ENCODE data around the gene OR6N2. TPM values are rescaled to one million over a fixed set of nuclear protein-coding genes. Genes with fewer than 3 reads are reported as not detected.

The OR6N2 gene
- polyA plus RNA-seq, 3 donors: not detected

DNA sequence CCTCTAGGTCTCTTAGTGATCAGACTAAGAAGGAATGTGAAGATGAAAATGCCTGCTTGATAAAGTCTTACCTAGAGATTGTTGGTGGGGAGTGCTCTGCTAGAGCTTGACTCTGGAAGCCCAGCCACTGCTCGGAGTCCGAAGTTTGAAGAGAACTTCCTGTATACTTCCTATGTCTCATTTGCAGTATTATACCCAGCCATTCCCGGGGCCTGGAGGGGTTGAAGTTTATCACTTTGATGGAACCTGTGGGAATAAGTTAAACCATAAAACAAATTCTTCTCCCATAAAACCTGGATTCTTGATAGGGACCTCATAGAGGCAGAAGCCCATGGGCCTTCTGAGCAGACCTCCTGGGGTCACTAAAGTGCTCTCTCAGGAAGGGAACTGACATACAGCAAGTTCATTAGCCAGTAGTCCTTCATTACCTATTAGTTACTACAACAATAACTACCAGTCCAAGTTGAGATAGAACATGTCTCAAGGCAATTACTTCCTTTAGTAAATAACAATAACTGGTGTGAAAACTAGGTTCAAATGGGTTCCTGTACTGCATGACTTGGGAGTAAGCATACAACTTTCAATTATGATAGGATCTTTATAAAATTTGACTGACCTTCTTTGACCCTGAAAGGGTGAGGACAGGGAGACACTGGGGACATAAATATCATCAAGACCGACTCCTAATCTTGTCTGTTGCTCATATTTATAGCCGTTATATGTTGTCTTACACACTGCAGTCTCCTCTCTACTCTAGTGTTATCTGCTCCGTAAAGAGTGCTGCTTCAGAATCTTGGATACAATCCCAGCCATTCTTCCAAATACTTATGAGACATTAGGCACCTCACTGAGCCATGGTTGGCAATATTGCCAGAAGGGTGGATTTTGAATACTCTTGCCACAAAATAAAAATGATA is 8.8 kb downstream of the OR6N2 start, which contains the start of gene OR6N1:
Gene OR6N1, minus strand, starts transcription at position 246 of the 917 bp plus-strand sequence. CDS start 5,513 bp downstream, outside the sequence.
- DNase-seq: no peak

DNA sequence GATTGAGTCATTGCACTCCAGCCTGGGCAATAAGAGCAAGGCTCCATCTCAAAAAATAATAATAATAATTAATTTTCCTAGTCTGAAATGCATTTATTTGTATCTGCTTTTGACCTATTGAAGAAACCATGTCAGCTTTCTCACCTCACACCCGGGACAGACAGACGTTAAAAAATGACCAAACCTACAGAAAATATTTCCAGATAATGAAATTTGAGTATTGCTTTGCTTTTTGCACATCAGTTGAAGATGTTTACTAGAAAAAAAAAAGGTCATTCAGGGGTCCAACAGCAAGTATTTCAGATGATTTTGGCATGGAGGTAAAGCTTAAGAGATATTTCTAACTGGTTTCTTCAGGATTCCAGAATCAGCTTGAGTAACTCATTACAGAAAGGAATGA is 26.6 kb downstream of the OR6N2 start, which contains the start of gene OR6K6:
Gene OR6K6, plus strand, starts transcription at position 301 of the 400 bp plus-strand sequence. CDS start 168 bp downstream, outside the sequence.
- DNase-seq: no peak

DNA sequence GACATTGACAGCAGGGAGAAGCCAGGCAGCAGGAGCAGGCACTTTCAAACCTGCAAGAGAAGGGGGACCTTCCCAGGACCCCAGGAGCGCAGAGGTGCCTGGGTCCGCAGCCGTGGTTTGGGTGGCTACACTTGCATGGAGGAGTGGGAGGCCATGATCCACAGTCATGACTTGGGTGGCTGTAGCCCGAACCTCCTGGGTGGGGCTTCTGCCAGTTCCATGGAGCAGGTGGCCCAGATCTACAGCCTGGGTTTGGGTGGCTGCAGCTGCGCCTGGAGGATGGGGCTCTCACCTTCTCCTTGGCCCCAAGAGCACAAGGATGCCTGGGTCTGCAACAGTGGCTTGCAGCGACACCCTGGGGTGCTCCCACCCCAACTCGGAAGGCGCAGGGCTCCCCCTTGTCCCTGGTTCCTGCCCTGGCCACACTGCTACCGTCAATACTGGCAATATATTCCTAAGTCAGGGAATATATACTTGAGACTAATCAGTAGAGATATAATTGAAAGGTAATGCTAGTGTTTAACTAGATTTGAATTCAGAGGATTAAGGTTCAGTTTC is 28.8 kb downstream of the OR6N2 start:
- DNase-seq: no peak

- DNase-seq: no peak
These were observed 45.2 kb downstream of the OR6N2 start for GRCh38 chr1:158735848-158736247.

GRCh38 chr1:158732524-158732923 is 48.5 kb downstream of the OR6N2 start:
- DNase-seq: no peak

DNA sequence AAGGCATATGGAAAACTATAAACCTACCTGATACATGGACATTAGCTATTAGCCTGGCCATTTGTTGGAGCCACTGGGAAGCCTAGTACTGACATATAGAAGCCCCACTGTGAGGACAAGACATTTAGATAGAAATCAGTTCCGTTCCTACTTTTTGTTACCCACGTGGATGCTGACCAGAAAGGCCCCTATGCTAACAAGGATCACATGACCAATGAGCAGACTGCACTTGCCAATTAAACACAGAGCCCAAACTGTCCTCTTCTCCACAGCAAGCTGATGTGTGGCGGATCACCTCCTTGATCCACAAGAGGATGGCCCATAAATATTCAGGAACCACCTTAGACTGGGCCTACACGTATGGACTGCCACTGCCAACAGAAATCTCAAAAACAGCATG is 49.3 kb downstream of the OR6N2 start:
- DNase-seq: no peak

DNA sequence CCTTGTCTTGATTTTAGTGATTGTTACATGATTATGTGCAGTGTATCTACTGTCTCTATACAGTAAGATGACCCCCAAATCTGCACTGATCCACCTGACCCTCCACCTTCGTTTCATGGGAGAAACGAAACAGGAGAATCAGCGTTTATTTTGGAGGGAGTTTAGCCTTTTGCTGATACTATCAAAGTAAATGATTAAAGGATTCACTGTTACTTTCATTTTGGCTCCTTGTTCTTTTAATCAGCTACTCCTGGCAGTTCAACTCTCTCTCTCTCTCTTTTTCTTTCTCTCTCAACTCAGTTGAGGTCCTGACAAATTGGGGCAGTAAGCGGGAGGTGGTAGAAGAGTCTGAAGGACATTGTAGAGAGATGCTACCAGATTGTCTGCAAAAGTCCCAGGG is 50.6 kb downstream of the OR6N2 start:
- DNase-seq: no peak

DNA sequence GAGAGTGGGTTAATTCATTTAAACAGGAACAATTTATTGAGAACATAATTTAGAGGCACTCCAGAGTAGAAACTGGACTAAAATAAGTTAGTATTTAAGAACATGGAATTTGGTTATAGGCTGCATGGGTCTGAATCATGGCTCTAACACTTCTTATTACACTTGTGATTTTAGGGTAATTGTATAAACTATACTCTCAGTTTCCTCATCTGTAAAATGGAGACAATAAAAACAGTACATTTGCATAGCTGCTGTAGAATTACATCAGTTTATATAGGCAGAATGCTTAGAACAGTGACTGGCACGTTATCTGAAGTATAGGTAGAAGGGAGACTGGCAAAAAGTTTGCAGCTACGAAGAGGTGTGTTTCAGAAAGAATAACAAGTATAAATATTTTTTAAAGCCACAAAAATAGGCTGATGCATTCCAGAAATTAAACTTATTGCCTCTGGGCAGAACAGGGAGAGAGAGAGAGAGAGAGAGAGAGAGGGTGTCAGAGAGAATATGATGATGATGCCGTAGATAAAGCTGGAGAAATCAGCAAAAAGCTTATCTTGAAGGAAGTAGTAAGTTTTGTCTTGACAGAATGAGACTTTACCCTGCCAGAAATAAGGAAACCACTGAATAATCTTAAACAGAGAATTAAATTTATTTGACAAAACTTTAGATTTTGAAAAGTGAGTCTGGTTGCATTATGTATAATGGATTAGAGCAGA is 52.3 kb downstream of the OR6N2 start:
- no peak for DNase-seq

DNA sequence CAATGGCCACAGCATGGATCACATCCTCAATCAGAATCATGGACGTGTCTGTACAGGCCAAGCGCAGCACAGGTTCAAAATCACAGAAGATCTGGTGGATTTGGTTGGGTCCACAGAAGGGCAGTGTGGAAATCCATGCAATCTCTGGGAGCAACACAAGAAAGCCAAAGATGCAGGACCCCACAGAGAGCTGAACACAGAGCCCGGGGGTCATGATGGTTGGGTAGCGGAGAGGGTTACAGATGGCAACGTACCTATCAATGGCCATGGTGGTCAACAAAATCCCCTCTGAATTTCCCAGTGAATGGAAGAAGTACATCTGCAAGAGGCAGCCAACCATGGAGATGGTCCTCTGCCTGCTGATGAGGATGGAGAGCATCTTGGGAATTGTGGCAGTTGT is 56.6 kb downstream of the OR6N2 start:
- no peak for DNase-seq

Other genes starting within 250 kb of the OR6N2 start
- gene OR6Y1, start 226.8 kb downstream of the OR6N2 start, polyA plus RNA-seq (ENCODE audit: insufficient read length in 3 of 3): not detected
- gene OR6P1, start 210.6 kb downstream of the OR6N2 start, polyA plus RNA-seq (ENCODE audit: insufficient read length in 3 of 3): not detected
- not detected for gene OR10X1, start 201.3 kb downstream of the OR6N2 start, polyA plus RNA-seq (ENCODE audit: insufficient read length in 3 of 3)
- under 1 TPM; 0.01 to 0.04 (median 0.04) TPM for gene OR10Z1, start 175.9 kb downstream of the OR6N2 start, polyA plus RNA-seq (ENCODE audit: insufficient read length in 3 of 3)
- 1 to 10 TPM in 2 of 3 donors, under 1 TPM in 1; 0.74 to 2.6 (median 1.6) TPM for gene SPTA1, start 94.5 kb downstream of the OR6N2 start, polyA plus RNA-seq (ENCODE audit: insufficient read length in 3 of 3)
- gene OR6K2, start 80.6 kb downstream of the OR6N2 start, polyA plus RNA-seq (ENCODE audit: insufficient read length in 3 of 3): not detected
- under 1 TPM in 1 of 3 donors, not detected in 2; 0.06 TPM for gene OR6K3, start 60.5 kb downstream of the OR6N2 start, polyA plus RNA-seq (ENCODE audit: insufficient read length in 3 of 3)
- gene OR6K6, start 26.5 kb downstream of the OR6N2 start, polyA plus RNA-seq (ENCODE audit: insufficient read length in 3 of 3): not detected
- gene OR6N1, start 9.0 kb downstream of the OR6N2 start, polyA plus RNA-seq (ENCODE audit: insufficient read length in 3 of 3): not detected
- gene MNDA, start 50.1 kb upstream of the OR6N2 start, polyA plus RNA-seq (ENCODE audit: insufficient read length in 3 of 3): 1 to 10 TPM; 2.3 to 4.5 (median 3.8) TPM
- gene PYHIN1, start 150.3 kb upstream of the OR6N2 start, polyA plus RNA-seq (ENCODE audit: insufficient read length in 3 of 3): under 1 TPM; 0.10 to 0.22 (median 0.10) TPM
- gene IFI16, start 228.7 kb upstream of the OR6N2 start, polyA plus RNA-seq (ENCODE audit: insufficient read length in 3 of 3): 10 to 100 TPM; 41.8 to 47.8 (median 43.1) TPM